M059J (cell line): ENCODE results near the gene CHSY1. TPM values are rescaled to one million over a fixed set of nuclear protein-coding genes. Genes with fewer than 3 reads are reported as not detected.
A peak's percentile ranks its signal among the peaks of the same experiment; 100 is the strongest.
"Not testable (repeated sequence)": the region's sequence is repeated elsewhere in the genome, so short reads cannot be mapped to it uniquely, and the experiment has no call there.

Source experiments
- DNase-seq: peaks from one replicate; pipeline ENCODE4 v3.0.0-alpha.2; 2012; ENCODE audit warnings: low read depth
- total RNA-seq: library from RNA; depleted of rRNA; stranded (reverse); fragments of >200 nt; shearing (Covaris generic); gene quantifications from 2 replicates; pipeline ENCODE4 v1.2.3, GENCODE V29; 2014; rRNA removed

Gene CHSY1
- total RNA-seq, 1 experiment from 2014 or later: 52.1 TPM

DNA sequence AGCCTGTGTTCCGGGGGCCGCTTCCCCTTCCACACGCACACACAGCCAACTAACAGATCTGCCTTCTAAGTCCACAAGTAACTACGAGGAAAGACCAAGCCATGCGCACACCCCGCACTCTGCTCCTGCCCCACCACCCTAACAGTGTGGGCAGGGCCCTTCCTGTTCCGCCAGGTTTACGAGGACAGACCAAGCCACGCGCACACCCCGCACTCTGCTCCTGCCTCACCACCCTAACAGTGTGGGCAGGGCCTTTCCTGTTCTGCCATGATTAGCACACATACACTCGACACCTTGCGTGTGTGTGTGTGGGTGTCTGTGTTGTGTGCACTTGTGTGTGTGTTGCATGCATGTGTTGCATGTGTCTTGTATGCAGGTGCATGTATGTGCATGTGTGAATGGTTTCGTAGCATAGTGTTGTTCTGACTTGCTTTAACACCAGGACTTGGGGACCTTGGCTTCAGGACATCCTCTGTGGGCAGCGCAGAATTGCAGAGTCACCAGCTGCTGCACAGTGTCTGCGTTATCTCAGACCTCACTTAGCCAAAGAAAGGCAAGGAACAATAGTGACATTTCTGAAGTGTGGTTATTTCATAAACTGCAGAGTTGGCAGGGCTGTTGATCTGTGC, 114.4 kb downstream of the CHSY1 start:
- no peak for DNase-seq

DNA sequence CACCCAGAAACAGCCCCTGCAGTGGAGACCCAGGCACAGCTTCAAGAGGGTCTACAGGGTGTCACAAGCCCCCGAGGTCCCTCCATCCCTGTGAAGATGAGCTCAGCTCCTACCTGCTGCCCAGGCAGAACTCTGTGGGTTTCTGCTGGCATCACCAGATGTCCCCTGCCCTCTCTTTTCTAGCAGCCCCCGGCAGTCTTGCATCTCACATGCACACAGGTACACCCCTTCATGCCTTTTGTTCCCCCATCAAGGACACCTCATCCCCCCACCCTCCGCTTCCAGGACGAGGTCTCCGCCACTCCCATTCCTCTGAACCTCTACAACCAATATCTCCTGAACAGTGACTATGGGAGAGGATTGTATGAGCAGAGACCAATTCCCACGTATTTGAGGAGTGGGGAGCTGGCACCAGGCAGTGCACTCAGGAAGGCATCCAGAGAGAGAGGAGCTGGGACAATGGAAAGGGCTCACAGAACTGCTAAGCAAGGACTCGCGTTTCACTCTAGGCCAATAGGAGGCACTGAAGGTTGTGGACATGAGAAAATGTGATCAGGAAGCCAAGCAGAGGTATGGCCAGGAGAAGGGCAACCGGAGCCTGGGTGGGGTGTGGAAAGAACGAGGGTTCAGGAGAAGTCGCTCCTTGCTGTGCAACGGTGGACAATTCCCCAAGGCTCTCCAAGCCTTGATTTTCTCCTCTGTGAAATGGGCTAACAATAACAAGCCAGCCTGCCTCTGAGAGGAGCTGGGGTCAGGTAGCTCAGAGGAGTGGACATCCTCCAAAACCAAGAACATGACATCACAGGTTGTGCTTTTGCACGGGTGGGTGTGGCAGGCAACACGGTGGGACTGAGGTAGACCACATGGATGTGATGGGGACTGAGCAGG, 115.2 kb downstream of the CHSY1 start:
- DNase-seq: no peak

GRCh38 chr15:101135532-101136166, 116.2 kb downstream of the CHSY1 start:
- no peak for DNase-seq

- DNase-seq: no peak
Measured at GRCh38 chr15:101134780-101135179, 117.1 kb downstream of the CHSY1 start.

- no peak for DNase-seq
Measured at GRCh38 chr15:101133751-101134261, 118.0 kb downstream of the CHSY1 start.

- DNase-seq: no peak
Measured at GRCh38 chr15:101133181-101133460, 118.7 kb downstream of the CHSY1 start.

GRCh38 chr15:101132390-101133180, 119.3 kb downstream of the CHSY1 start:
- no peak for DNase-seq

GRCh38 chr15:101131489-101132389, 120.1 kb downstream of the CHSY1 start:
- DNase-seq: no peak

DNA sequence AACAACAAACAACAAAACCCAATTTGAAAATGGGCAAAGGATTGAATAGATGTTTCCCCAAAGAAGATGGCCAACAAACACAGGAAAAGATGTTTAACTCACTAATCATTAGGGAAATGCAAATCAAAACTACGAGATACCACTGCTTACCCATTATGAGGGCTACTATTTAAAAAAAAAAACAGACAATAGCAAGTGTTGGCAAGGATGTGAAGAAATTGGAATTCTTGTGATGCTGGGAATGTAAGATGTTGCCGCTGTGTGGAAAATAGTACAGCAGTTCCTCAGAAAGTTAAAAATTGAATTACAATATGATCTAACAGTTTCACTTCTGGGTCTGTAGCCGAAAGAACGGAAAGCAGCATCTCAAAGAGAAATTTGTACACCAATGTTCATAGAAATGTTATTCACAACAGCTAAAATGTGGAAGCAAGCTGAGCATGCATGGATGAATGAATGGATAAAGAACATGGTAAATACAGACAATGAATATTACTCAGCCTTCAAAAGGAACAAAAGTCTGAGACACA, 121.9 kb downstream of the CHSY1 start:
- DNase-seq: no peak

DNA sequence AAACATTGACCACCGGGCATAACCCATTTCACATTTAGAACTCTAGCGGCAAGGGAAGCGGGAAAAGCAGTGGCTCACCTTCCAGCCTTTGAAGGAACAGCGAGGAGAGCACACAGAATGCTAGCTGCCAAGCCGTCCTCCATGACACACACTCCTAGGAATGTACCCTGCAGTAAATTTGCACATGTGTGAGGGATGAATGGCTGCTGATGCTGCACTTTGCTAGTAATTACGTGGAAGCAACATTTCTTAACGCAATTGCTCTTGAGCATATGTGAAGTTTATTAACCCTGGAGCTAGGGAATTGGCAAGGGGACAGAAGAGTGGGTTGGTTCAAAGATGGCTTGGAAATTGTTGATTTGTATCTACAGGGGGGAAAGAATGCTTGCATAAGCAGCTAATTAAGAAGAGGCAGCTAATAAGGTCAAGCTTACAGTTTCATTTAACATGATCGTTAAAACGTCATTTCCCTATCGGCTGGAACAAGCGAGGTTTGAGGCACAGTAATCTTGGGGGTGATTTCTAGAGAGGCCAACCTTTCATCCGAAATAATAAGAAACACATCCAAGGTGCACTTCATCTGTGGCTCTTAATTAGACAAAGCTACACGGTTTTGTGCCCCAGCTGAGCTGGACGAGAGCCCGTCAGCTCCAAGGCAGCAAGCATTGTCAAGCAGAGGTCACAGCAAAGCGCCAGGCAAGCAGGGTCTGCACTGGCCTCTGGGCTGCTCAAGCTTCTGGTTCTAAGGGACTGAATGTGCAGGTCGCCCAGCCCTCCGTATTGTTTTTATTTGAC, 123.4 kb downstream of the CHSY1 start:
- peak; percentile 93 for DNase-seq

DNA sequence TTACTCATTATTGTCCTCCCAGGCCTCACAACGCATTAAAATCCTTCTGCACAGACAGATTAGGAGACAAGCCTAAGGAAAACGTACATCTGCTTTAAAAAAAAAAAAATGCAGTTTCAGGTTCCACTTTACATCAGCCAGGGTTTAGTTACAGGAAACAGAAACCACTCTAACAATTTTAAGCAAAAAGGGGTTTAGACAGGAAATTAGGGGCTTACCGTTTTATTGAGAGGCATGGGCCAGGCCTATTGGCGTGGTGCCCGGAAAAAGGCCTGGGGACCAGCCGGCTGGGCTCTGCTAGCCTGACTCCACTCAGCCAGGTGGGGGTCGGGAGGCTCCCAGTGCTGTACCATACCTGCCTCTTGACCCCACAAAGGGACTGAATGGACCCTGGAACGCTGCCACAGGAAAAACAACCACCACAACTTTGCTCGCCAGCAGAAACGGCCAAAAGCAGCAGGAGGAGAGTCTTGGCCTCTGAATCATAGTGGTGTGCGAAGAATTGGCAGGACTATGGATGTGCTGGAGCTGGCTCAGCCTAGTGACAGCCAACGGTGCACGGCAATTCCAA, 124.3 kb downstream of the CHSY1 start:
- peak; percentile 97 for DNase-seq

GRCh38 chr15:101126618-101127505, 125.0 kb downstream of the CHSY1 start:
- DNase-seq: peak; percentile 74

DNA sequence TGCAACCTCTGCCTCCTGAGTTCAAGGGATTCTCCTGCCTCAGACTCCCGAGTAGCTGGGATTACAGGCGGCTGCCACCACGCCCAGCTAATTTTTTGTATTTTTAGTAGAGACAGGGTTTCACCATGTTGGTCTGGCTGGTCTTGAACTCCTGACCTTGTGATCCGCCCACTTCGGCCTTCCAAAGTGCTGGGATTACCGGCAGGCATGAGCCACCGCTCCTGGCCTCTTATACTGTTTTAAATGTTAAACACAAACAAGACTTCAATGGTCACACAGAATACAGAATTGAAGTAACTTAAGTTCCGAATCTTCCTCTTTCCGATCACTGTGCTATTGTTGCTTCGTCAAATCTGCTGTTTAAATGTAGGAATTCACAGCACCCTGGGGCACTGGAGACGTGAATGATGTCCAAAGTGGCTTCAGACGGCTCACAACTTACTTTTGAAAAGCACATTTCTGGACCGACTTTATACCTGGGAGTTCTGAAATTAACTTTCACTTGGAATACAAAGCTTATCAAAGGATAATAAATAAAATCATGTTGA, 125.9 kb downstream of the CHSY1 start:
- not testable (repeated sequence) for DNase-seq

Other genes starting within 250 kb of the CHSY1 start
- gene SELENOS, start 25.4 kb upstream of the CHSY1 start, total RNA-seq: 85.5 and 86.5 TPM in 2 replicates
- 27.6 and 32.6 TPM in 2 replicates for gene SNRPA1, start 43.2 kb upstream of the CHSY1 start, total RNA-seq
- gene PCSK6, start 237.7 kb upstream of the CHSY1 start, total RNA-seq: not detected in 2 replicates